Measurements from ENCODE around the gene ETV4.
"Not testable (repeated sequence)": the region's sequence is repeated elsewhere in the genome, so short reads cannot be mapped to it uniquely, and the experiment has no call there.

The ETV4 gene

DNA sequence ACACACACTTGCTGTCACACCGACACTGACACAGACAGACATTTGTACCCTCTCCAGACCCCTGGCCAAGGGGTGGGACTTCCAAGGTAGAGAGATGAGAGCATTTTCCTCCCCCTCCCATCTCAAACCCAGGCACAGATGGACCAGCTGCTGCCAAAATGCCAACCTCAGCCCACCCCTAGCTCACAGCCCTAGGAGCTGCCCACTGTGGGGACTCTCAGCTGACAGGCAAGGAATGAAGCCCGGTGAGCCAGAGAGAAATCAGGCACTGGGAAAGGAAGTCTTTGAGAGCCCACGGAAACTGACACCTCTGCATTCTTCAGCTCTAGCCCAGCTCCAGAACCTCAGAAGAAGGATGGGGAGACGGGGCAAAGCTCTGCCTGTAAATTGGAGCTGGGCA is 2.8 kb downstream of the ETV4 start:
- no peak for DNase-seq

GRCh38 chr17:43542859-43543258 is 3.3 kb downstream of the ETV4 start:
- no peak for DNase-seq

DNA sequence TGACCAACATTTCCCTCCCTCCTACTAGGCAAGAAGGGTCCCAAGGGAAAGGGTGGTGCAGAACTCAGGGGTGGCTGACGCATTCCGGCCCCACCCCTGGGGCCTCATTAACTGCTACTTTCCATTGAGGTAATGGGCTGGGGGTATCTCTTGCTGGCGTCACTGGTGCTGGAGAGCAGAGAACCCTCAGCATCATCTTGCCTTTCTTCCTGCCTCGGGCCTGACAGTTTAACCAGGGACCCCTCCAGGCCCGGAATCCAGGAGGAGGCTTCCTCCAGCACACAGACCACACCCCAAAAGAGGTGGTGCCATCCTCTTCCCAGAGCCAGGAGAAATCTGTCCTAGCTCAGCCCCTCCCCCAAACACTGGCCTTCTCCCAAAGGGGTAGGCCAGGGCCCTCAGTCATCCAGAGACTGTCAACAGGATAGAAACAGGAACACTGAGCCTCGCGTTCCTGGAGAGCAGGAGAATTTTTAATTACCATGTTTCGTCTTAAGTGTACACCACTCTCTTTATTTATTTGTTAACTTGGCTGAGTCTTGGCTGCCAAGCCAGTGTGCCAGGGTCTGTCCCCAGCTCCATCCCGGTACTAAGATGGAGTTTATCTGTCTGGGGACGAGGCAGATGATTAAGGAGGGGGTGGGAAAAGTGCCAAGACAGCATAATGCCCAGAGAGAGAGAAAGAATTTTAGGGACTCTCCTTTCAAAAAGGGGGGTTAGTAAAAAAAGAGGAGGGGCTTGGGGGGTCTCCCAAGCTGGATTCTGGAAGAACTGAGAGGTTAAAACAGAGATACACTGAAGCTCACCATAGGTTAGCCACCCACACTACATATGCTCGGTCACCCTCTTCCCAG is 5.1 kb downstream of the ETV4 start:
- DNase-seq, result no peak

DNA sequence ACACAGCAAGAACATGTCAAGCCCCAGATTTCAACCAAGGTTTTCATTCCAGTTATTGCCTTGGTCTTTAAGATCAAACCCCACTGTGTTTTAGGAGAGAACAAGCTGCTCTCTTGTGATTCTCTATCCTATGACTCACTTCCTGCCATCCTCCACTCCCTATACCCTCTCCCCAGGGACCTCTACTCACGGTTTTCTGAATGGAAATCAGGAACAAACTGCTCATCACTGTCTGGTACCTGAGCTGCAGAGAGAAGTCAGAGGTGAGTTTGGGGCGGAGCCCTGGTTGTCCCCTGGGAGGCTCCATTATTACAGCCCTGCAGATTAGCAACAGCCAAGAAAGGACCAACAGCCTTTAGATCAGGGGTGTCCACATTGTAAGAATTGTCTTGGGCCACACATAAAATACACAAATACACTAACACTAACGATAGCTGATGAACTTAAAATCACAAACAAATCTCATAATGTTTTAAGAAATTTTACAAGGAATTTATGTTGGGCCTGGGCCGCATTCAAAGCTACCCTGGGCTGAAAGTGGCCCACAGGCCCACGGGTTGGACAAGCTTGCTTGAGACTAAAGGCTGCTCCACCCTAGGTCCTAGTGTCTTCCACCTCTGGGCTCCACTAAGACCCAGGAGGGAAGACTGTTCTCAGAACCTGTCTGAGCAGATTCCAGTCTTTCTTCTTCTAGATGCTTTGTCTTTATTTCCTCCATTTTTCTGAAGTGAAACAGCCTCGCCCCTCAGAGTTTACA is 9.7 kb downstream of the ETV4 start:
- no peak for DNase-seq

DNA sequence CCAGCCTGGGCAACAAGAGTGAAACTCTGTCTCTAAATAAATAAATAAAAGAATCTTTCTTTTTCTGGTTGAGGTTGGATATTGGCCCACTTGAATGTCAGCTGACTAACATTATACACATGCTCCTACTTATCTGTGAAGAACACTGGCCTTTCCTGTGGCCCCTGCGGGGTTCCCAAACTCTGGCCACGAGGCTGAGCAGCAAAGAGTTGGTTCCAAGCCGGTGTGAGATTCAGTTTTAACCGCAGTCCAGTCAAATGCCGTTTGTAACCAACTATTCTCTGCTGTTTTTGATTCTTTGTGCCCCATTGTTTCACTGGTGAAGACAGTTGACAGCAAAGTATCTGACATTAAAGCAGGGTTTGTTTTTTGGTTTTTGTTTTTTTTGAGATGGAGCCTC is 11.2 kb downstream of the ETV4 start:
- DNase-seq, result no peak

DNA sequence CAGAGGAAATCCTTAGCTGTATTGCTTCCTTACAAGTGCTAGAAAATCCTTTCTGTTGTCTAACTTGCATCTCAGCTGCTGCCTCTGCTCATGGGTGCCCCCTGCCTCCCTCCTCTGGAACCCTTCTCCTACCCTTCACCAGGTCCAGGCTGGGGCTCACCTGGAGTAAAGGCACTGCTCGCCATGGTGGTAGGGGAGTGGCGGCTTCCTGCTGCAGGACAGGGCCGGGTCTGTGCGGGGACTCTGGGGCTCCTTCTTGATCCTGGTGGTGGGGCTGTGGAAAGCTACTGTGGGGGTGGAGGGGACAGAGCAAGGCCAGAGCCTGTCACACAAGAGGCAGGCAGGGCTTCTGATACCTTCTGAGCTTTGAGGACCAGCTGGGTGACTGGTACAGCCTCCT is 12.4 kb downstream of the ETV4 start:
- DNase-seq, result no peak

- DNase-seq, result no peak
Measured at GRCh38 chr17:43532581-43532980, 13.6 kb downstream of the ETV4 start.

- no peak for DNase-seq
Measured at GRCh38 chr17:43531955-43532354, 14.2 kb downstream of the ETV4 start.

DNA sequence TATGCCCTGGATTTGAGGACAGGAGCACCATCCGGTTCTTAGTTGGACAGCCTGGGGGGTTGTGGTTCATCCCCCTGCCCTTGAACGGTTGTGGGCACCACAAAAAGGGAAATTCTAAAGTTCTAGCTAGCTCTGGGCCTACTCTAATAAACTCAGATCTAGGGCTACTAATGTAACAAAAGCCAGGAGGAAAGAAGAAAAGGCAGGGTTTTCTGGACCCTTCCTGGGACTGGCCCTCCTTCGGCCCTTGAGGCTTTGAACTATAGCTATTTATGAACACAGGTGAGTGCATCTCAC is 15.1 kb downstream of the ETV4 start:
- no peak for DNase-seq

DNA sequence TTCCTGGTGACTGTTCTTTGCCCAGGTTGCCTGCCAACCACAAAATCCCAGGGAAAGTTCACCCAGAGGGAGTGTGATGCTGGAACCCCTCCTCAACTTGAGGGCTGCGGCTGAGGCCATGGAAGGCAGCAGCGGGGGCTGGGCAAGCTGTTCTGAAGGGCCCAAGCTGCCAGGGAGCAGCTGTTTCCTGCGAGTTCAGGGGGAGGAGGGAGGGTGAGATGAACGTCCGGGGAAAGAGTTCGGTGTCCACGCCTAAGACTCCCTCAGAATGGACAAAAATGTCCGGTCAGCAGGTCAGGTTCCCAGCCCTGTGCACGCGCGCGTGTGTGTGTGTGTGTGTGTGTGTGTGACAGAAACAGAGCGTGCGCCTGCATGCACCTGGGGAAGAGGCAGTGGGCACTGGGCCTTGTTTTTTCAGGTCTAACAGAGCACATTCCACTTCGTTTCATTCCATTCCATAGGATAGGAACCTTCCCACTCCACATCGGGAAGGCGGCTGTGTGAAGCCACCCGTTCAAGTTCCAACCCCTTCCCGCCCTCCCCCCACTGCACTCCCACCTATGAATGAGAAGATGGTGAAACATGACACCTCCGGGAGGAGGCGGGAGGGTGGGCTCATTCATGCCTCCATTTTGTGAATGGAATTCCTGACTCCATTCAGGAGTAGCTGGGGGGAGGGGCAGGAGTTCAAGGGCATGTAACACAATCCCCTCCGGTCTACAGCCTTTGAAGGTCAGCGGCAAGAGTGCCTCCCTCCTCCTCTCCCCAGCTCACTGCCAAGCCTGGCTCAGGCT is 15.7 kb downstream of the ETV4 start:
- DNase-seq, result peak; percentile 94

DNA sequence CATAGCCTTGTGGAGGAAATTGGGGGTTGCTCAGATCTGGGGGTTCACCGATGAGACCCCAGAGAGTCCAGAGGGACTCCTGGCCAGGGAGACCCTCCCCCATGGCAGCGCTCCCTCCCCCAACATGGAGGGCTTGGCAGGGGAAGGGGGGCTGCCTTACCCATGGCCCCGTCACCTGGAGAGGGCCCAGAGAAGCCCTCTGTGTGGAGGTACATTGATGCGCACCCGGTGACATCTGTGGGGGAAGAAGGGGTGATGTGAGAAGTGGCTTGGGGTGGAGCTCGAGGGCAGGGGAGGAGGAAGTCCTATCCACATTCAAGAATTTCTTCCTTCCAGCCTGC is 16.2 kb downstream of the ETV4 start:
- DNase-seq, result no peak

DNA sequence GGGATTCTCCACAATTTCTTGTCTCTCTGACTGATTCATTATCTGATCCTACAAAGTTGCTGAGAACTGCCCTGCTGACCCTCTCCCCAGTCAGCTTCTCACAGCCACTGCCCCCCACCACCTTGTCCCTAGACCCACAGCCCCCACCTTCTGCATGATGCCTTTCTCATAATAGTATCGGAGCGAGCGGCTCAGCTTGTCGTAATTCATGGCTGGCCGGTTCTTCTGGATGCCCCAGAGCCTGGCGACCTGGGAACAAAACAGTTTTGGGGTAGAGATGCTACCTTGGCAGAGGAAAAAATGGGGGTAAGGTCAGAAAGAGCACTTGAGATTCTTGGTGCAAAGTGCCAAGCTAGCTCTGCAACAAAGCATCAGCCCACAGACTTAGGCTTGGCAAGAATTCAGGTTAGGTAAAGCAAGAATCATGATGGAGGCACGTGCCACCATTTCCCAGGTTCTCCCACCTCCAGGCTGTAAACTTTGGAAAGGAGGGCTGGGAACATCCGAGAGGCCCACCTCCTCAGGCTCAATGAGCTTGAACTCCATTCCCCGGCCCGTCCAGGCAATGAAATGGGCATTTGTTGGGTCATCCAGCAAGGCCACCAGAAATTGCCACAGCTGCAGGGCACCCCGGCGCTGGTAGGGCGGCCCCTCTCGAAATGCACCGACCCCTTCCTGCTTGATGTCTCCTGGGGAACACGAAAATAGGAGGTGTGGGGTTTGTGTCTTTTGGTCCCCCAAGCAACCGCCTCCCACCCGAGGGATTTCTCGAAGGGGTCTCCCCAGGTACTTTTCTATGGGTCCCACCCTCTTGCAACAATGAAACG is 16.9 kb downstream of the ETV4 start:
- no peak for DNase-seq

DNA sequence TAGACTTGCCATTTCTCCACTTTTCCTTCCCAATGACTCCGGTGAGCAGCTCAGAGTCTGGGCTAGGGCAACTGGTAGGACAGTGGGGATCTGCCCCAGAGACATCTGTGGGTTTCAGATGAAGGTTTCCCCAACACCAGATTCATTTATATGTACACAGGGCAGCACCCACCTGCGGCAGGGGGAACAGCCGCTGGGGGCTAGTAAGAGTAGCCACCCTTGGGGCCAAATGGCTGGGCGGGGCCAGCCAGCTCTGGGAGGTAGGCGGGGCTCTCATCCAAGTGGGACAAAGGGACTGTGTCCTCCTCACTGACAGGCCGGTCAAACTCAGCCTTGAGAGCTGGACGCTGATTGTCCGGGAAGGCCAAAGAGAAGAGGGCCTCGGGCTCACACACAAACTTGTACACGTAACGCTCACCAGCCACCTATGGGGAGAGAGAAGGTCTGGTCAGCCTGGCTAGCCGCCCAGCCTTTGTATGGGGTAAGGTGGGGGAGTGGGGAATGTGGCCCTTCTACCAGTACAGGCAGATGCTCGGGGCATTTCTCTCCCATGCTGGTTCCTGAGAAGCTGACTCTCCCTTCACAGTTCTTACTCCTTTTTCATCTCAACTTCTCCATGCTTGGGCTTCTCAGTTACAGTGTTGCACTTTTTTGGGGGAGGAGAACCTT is 17.7 kb downstream of the ETV4 start:
- no peak for DNase-seq

DNA sequence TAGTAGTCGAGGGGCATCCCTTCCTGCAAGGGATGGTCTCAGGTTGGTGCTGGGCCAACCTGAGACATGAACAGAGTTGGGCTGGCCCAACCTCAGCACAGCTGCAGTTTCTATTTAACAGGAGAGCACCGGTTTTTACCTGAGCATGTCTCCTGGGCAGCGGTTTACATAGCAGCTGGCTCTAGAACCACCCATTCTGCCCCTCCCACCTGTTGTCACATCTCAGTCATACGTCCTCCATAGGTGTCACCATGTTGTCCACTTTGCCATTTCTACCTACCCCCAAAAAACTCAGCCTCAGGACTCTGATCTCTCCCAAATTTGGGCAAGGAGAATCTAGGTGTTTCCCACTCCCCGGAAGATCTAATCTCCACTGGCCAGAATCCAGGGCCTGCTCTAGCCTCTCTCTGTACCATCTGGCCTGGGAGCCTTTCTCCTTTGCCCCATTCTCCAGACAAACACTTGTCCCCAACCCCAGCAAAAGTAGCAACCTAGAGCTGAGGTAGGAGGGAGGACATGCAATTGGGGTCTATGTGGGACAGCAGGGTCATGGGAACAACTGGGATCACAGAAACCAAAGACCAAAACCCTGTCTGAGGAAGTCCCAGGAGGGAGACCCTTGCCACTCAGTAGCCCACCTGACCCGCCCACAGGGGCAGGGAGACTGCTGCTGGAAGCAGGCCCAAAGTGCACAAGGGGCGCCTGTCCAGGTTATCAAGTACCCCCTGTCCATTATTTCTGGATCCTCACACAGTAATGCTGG is 19.1 kb downstream of the ETV4 start:
- DNase-seq, result no peak

DNA sequence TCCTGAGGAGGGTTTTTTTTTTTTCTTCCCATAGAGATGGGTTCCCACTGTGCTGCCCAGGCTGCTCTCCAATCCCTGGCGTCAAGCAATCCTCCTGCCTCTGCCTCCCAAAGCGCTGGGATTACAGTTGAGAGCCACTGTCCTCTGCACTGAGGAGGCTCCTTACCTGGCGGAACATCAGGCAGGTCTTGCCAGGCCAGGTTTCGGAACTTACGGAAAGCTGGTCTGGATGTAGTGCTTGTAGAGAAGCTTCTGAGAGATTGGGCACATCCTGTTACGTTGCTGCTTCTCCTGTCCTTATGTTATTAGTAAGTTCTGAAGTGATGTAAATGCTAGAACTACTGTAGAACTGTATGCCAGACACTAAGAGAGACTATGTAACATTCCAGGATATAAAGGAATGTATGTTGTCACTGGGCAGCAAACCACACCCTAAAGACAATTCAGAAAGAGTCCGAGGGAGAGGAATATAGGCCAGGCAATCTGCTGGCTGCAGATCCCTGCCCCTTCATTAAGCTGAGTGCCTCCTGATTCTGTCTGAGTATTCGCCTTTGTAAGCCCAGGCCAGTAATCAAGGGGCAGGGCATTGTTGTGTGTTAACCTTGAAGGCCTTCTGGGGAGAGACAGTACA is 21.1 kb downstream of the ETV4 start:
- DNase-seq, result no peak

DNA sequence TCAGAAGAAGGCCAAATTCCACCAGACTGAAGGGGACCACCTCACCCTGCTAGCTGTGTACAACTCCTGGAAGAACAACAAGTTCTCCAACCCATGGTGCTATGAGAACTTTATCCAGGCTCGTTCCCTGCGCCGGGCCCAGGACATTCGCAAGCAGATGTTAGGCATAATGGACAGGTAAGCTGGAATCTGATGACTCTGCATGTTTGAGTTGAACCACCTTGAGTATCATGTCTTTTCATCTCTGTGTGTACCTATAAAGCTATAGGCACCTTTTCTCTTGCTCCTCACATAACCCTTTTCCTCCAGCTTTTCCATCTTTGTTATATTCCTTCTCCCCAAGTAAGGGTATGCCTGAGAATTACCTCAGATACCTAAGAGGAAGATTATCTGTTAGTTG is 24.8 kb downstream of the ETV4 start:
- DNase-seq, result no peak

GRCh38 chr17:43517615-43518386 is 28.3 kb downstream of the ETV4 start:
- DNase-seq, result no peak

DNA sequence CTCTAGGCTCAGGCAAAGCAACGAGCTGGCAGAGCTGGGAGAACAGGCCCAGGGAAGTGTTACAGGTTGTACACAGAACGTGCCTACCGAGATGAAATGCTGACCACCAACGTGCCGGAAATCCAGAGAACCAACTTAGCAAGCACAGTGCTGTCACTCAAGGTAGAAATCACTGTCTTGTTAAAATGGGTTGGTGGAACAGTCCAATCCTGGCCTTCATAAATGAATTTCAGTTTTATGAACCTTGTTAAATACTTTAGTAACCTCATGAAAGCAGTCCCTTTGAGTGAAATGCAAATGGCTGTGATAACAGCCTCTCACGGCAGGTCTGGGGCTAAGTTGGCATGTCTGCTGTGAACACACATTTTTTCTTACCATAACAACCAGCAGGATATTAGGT is 29.0 kb downstream of the ETV4 start:
- DNase-seq, result no peak

DNA sequence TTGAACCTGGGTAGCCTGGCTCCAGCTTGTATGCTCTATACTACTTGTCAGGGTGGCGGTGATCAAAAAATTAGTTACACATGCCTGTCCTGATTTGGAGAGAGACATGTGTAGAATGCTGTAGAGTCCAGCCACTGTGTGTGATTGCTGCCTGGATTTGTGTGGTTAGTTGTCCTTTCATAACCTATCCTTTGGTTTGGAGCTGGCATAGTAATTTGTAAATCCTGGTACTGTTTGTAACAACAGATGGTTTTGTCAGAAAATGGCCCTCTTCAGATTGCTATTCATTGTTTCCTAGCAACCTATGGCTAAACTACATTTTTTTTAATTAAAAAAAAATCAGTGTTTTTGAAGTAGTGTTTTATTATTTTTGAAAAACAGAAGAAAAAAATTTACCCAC is 30.5 kb downstream of the ETV4 start:
- no peak for DNase-seq

DNA sequence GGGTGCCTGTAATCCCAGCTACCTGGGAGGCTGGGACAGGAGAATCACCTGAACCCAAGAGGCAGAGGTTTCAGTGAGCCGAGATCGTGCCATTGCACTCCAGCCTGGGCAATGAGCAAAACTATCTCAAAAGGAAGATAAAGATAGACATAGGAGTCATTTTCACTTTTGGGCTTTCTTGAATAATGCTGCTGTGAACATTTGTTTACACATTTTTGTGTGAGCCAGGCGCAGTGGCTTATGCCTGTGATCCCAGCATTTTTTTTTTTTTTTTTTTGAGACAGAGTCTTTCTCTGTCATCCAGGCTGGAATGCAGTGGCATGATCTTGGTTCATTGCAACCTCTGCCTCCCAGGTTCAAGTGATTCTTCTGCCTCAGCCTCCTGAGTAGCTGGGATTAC is 34.9 kb downstream of the ETV4 start:
- not testable (repeated sequence) for DNase-seq

Data from left hindlimb (tissue), 1 donor.